NCI-H146 (cell line): ENCODE data around the gene QSER1.
"Not testable (repeated sequence)": the region's sequence is repeated elsewhere in the genome, so short reads cannot be mapped to it uniquely, and the experiment has no call there.

Experiments used
- DNase-seq: peaks from one replicate; lab custom pipeline; 2025; lab: John Stamatoyannopoulos, UW

Gene QSER1

DNA sequence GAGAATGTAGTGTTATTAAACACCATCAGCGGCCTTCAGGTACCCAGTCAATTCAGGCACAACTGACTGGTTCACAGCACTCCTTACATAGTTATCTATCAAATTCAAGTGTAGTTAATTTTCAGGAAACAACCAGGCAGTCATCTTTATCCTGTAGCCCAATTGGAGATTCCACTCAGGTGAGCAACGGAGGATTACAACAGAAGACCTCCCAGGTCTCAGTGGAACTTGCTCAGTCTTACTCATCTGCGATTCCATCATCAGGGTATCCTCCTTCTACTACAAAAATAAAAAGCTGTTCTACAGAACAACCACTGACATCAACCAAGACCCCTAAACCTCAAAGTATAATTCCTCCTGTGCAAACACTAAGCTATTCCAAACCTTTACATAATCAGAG lies 39.6 kb downstream of the QSER1 start:
- no peak for DNase-seq

DNA sequence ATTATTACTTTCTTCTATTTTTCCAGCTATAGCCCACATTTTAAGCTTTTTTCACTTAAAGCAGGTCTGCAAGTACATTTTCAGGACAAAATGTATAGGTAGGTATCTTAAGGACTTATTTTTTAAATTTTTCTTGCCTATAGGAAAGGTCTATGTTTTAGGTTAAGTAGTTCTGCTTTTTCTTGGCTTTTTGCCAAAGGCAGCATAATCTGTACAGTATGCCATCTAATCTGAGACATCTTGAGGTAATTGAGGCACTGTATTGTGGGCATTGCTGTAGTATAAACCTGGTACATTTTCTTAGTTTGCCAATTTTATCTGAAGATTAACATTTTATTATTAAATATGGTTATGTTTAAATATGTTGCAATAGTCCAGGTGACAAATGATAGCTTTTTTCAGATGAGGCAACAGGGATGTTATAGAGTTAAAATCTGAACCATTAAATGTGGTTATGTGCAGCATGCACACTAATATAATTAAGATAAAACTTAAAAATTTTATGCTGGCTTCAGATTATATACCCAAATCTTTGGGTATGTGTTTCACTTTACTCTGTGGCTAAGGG lies 42.9 kb downstream of the QSER1 start:
- no peak for DNase-seq

DNA sequence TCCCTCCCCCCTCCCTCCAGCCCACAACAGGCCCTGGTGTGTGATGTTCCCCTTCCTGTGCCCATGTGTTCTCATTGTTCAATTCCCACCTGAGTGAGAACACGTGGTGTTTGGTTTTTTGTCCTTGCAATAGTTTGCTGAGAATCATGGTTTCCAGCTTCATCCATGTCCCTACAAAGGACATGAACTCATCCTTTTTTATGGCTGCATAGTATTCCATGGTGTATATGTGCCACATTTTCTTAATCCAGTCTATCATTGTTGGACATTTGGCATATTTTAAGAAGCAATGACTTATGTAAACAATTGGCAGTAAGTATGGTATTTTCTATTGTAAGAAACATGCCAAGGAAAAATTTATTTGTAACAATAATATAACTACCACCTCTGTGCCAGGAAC lies 43.6 kb downstream of the QSER1 start:
- DNase-seq: not testable (repeated sequence)

DNA sequence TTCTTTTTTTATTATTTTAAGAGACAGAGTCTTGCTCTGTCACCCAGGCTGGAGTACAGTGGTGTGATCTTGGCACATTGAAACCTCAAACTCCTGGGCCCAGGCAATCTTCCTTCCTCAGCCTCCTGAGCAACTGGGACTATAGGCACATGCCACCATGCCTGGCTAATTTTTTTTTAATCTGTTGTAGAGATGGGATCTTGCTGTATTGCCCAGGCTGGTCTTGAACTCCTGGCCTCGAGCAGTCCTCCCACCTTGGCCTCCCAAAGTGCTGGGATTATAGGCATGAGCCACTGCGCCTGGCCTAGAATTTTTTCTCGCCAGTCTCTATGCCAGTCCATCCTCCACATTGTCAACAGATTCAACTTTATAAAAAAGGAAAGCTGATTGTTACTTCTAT lies 44.7 kb downstream of the QSER1 start:
- DNase-seq: not testable (repeated sequence)

DNA sequence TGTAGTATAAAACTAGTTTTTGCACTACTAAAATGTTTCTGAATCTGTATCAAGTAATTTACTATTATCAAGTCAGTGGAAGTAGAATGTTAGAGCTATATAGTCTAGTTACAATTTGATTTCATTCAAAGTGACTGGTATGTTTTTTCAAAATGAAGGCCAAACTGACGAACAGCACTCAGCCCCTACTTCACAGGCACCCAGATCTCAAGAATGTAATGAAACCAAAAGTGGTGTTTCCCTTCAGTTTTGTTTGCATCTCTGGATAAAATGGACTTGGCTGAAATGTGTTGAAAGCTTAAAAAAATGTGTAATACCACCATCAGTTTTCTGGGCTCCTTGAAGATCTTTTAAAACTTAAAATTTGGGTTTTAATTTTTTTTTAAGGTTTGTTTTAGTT lies 46.4 kb downstream of the QSER1 start:
- DNase-seq: no peak

- no peak for DNase-seq
These were observed 47.3 kb downstream of the QSER1 start for GRCh38 chr11:32939866-32940265.

DNA sequence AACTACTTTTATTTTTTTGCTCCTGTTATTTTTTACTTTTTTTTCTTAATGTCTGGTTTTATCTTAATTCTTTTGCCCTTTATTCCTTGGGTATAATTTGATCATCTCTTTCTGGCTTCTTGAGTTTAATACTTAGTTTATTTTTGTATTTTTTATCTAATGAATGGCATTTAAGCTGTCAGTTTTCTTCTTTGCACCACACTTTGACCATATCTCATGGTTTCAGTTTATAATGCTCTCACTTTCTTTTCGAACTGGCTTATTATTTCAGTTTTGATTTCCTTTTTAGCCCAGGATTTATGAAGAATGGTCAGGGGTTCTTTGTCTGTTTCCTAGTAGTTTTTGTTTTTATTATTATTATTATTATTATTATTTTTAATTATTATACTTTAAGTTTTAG lies 48.3 kb downstream of the QSER1 start:
- no peak for DNase-seq

GRCh38 chr11:32947978-32948377 lies 55.4 kb downstream of the QSER1 start:
- no peak for DNase-seq

DNA sequence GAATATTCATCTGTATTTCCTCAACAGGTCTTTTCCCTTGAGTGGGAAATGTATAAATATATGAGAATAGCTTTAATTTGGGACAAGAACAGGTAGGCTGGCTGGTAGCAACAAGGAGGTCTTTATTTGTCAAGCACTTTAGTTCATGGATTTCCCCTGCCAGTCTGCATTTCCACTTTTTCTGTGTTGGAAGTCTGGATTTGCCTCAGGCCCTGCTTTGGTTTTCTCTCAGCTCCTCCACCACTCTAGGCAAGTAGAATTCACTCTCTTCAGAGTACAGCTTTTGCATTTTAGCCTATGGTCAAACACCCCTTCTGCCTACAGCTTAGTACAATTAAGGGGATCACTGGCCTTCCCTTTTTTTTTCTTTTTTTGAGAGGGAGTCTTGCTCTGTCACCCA lies 57.1 kb downstream of the QSER1 start:
- no peak for DNase-seq

DNA sequence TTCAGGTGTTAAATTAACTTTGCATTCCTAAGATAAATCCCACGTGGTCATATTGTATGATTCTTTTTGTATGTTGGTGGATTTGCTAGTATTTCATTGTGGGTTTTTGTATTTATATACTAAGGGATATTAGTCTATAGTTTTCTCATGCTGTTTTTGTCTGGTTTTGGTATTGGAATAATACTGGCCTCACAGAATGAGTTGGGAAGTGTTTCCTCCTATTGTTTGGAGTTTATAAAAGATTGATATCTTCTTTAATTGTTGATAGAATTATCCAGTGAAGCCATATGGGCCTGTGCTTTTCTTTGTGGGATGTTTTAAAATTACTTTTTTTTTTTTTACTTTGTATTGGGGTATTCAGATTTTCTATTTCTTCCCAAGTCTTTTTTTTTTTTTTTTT lies 59.8 kb downstream of the QSER1 start:
- DNase-seq: no peak

GRCh38 chr11:32953700-32954099 lies 61.1 kb downstream of the QSER1 start:
- no peak for DNase-seq

DNA sequence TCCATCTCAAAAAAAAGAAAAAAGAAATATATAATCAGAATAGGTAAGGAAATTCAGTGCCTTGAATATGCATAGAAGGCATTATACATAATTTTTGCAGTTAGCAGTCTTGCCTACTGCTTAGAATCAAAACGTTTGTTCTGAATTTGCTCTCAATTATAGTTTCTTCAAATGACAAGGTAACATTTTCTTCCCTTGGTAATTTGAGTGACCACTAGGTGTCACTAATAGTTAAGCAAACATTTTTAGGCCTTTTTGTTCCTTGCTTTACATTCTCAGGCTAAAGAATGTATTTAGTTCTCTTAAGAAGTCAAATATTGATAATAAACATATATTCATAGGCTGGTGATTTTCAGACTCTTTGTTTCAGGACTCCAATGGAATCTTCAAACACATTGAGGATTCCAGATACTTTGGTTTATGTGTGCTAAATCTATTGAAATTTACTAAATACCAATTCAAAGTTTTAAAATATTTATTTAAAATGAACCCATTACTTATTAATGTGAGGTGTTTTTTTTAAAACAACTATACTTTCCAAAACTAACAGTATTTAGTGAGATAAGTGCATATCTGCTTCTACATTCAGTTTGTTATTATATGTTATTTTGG lies 68.0 kb downstream of the QSER1 start:
- peak; percentile 27 for DNase-seq

DNA sequence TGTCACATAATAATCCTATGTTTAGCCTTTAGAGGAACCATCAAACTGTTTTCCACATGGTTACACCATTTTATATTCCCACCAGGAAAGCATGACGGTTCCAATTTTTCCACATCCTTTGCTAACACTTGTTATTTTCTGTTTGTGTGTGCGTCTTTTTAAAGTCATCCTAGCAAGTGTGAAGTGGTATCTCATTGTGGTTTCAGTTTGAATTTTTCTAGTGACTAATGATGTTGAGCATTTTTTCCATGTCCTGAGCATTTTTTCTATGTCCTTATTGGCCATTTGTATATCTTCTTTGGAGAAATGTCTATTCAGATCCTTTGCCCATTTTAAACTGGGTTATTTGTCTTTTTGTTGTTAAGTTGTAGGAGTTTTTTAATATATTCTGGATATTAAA lies 69.4 kb downstream of the QSER1 start:
- DNase-seq: no peak

DNA sequence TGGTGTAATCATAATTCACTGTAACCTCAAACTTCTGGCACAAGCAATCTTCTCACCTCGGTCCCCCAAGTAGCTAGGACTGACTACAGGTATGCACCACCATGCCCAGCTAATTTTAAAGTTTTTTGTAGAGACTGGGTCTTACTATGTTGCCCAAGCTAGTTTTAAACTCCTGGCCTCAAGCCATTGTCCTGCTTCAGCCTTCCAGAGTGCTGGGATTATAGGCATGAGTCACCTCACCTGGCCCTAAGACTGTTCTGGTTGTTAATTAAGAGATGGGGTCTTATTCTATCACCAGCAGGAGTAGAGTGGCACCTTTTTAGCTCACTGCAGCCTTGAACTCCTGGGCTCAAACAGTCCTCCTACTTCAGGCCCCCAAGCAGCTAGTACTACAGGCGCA lies 71.1 kb downstream of the QSER1 start:
- no peak for DNase-seq

DNA sequence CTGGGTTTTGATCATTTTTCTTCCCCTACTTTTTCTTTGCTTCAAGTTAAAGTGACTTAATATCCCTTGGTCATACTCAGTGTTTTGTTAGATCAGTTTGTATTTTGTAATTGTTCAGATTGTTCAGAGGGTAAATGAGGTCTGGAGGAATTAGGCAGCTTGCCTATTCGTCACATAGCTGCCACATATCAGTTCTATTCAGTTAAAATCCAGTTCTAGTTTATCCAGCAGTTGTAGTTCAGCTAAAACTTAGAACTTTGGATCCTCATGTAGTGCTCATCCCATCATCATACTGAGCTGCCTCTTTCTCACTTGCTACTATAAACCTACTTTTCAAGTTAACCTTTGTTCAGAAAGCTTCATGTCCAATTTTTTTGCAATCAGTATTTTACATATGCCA lies 75.9 kb downstream of the QSER1 start:
- no peak for DNase-seq

DNA sequence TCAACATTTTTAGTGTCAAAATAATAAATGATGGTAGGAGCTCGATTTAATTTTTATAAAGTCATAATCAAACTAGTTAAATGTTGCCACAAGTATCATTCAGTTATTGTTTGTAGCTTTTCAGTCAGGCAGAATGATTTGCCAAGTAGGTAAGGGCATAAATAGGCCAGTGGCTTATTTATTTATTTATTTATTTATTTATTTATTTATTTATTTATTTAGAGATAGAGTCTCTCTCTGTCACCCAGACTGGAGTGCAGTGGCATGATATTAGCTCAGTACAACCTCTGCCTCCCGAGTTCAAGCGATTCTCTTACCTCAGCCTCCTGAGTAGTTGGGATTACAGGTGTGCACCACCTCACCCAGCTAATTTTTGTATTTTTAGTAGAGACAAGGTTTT lies 79.6 kb downstream of the QSER1 start:
- DNase-seq: not testable (repeated sequence)

GRCh38 chr11:32972781-32973180 lies 80.2 kb downstream of the QSER1 start:
- DNase-seq: no peak

- no peak for DNase-seq
These were observed 90.0 kb downstream of the QSER1 start for GRCh38 chr11:32982626-32983025.

DNA sequence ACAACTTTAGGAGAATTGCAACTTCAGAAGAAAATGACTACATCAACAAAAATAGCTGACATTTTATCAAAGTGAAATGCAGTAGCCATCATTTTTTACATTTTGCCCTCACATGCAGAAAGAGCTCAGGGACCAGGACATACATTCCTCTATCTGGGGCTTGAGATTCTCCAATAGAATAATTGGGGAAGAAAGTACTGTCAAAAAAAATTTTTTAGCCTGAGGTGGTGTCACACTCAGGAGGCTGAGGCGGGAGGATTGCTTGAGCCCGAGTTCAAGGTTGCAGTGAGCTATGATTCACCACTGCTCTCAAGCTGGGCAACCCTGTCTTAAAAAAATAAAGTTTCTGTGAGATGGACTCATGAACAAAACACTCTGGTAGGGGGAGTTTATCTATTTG lies 90.9 kb downstream of the QSER1 start:
- no peak for DNase-seq

GRCh38 chr11:32985600-32985999 lies 93.0 kb downstream of the QSER1 start:
- no peak for DNase-seq

DNA sequence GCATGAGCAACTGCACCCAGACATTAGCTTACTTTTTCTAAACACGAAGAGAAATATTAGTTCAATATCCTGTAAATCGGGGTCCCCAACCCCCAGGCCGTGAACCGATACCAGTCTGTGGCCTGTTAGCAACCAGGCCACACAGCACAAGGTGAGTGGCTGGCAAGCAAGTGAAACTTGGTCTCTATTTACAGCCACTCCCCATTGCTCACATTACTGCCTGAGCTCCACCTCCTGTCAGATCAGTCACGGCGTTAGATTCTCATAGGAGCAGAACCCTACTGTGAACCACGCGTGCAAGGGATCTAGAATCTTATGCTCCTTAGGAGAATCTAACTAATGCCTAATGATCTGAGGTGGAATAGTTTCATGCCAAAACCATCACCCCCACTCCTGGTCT lies 95.2 kb downstream of the QSER1 start:
- DNase-seq: no peak

DNA sequence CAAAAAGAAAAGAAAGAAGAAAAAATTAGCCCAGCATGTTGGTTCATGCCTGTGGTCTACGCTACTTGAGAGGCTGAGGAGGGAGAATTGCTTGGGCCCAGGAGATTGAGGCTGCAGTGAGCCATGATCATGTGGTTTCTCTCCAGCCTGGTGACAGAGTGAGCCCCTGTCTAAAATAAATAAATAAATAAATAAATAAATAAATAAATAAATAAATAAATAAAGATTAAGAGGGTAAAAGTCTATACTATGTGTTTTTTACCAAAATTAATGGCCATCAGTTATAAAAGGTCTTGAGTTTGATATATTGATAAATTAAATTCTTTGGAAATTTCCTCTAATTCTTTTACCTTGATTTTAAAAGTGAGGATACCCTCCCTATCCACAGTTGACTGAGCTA lies 97.9 kb downstream of the QSER1 start:
- DNase-seq: no peak

DNA sequence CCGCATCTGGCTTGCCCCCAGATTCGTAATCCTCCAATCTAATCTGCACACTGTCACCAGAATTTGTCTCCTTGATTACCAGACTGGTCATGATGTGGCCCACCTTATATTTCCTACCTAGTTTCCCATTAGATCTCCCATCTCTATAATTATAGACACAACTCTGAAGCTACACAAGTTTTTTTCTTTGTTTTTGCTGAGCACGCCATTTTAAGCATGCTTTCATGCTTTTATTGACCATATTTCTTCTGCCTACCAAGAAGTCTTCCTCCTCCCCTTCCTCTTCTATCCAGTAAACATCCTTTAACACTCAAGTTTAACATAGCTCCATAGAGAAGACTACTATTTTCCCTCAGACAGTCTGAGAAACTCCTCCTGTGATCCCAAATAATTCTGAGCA lies 98.8 kb downstream of the QSER1 start:
- DNase-seq: no peak

- DNase-seq: no peak
These were observed 99.3 kb downstream of the QSER1 start for GRCh38 chr11:32991898-32992297.
